ENCODE results near the gene SLIT3.

Gene SLIT3

DNA sequence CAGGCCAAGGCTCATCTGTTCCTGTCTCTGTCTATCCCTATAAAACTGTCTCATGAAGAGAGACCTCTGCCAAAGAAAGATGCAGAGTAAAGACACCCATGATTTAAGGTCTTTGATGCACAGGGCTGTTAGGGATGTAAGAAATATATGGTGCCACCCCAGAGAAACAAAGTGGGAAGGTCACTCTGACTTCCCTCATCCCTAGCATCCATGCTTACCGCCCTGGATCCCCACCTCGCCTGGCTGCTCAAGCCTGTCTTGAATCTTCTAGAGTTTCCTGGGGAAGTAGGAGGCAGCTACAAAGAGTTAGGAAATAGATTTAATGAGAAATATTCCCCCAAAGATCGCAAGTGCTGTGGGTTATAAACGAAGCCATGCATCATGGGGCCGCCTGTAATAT lies 349.2 kb downstream of the SLIT3 start:
- Histone ChIP-seq H3K9me3 (ENCODE audit: control insufficient read depth, low read length) (no peaks in the 10 kb centered on the region), H3K27ac (ENCODE audit: insufficient read depth, low read length, poor library complexity, severe bottlenecking) (no peak overlapping the region), H3K4me1 (ENCODE audit: control insufficient read depth, insufficient read depth, low read length, poor library complexity, severe bottlenecking) (no peaks in the 10 kb centered on the region), H3K27me3 (replicated peaks; ENCODE audit: control insufficient read depth, insufficient read depth, low read length, poor library complexity, severe bottlenecking) (no peaks in the 10 kb centered on the region), H3K4me3 (ENCODE audit: insufficient read depth, low read depth, low read length, poor library complexity, severe bottlenecking) (no peak overlapping the region), H3K36me3 (ENCODE audit: control insufficient read depth, insufficient read depth, low read length) (no peaks in the 10 kb centered on the region)
- no peak for DNase-seq

DNA sequence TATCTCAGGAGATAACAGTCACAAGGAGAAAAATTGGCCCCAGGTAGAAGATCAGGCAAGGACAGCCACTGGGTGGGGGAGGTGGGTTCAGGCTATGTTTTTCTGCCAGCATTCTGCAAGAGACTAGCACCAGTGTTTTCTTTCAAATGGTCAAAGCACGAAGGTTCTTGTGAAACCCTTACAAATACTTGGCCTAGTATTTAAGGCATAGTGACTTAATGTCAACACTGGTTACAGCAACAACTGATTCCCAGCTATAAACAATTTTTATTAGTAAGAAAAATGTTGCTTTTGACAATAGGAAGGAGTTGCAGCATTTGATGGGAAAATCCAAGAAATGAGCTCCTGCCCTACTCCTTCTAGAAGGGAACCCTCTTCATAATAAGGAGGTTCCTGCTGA lies 349.6 kb downstream of the SLIT3 start:
- no peak for DNase-seq
- no peaks in the 10 kb centered on the region for H3K27me3 ChIP-seq (replicated peaks; ENCODE audit: control insufficient read depth, insufficient read depth, low read length, poor library complexity, severe bottlenecking)
- H3K27ac ChIP-seq (ENCODE audit: insufficient read depth, low read length, poor library complexity, severe bottlenecking), result no peak overlapping the region
- H3K36me3 ChIP-seq (ENCODE audit: control insufficient read depth, insufficient read depth, low read length), result no peaks in the 10 kb centered on the region
- no peaks in the 10 kb centered on the region for H3K4me1 ChIP-seq (ENCODE audit: control insufficient read depth, insufficient read depth, low read length, poor library complexity, severe bottlenecking)
- H3K9me3 ChIP-seq (ENCODE audit: control insufficient read depth, low read length), result no peaks in the 10 kb centered on the region
- no peak overlapping the region for H3K4me3 ChIP-seq (ENCODE audit: insufficient read depth, low read depth, low read length, poor library complexity, severe bottlenecking)

DNA sequence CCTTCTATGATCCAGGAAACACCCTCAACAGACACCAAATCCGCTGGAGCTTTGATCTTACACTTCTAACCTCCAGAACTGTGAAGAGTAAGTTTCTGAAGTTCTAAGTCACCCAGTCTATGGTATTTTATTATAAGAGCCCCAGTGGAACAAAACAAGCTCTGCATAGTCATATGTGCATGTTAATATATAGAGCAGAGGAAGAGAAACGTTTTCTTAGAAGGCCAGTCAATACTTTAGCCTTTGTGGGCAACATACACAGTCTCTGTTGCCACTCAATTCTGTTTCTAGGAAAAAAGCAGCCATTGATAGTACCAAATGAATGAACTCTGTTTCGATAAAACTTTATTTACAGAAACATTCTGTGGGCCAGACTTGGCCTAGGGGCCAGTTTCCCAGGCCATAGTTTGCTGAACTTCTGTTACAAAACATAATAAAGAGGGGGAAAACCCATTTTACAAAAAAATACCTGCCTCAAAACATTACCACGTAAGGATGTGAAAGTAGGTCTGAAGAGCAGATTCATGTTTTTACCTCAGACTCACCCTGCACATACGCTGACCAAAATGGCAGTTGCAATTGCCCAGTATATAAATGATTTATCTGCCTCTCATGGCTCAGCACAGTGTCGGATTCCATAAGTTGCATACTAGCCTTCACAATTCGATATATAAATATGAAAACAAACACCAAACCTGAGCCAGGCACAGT lies 350.5 kb downstream of the SLIT3 start:
- H3K27me3 ChIP-seq (replicated peaks; ENCODE audit: control insufficient read depth, insufficient read depth, low read length, poor library complexity, severe bottlenecking), result no peaks in the 10 kb centered on the region
- no peak overlapping the region for H3K4me3 ChIP-seq (ENCODE audit: insufficient read depth, low read depth, low read length, poor library complexity, severe bottlenecking)
- H3K9me3 ChIP-seq (ENCODE audit: control insufficient read depth, low read length), result no peaks in the 10 kb centered on the region
- no peaks in the 10 kb centered on the region for H3K36me3 ChIP-seq (ENCODE audit: control insufficient read depth, insufficient read depth, low read length)
- no peak for DNase-seq
- no peaks in the 10 kb centered on the region for H3K4me1 ChIP-seq (ENCODE audit: control insufficient read depth, insufficient read depth, low read length, poor library complexity, severe bottlenecking)
- no peak overlapping the region for H3K27ac ChIP-seq (ENCODE audit: insufficient read depth, low read length, poor library complexity, severe bottlenecking)

DNA sequence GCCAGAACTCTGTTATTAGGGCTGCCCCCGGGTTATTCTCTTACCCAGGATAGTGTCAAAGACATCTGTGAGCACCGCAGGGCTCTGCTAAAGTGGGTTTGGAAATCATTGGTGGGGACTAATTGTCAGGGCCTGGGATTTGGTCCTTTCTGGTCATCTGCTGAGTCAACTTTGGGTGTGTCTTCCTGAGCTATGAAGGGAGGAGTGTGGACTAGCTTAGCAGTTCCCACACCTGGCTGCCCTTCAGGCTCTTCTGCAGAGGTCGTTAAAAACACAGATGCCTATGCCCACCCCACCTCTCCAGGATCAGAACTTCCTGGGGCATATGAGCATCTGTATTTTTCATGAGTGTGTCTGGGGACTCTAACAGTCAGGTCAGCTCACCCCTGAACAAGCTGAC lies 352.2 kb downstream of the SLIT3 start:
- H3K27me3 ChIP-seq (replicated peaks; ENCODE audit: control insufficient read depth, insufficient read depth, low read length, poor library complexity, severe bottlenecking), result no peaks in the 10 kb centered on the region
- H3K4me1 ChIP-seq (ENCODE audit: control insufficient read depth, insufficient read depth, low read length, poor library complexity, severe bottlenecking), result no peaks in the 10 kb centered on the region
- no peak for DNase-seq
- no peaks in the 10 kb centered on the region for H3K36me3 ChIP-seq (ENCODE audit: control insufficient read depth, insufficient read depth, low read length)
- H3K4me3 ChIP-seq (ENCODE audit: insufficient read depth, low read depth, low read length, poor library complexity, severe bottlenecking), result no peak overlapping the region
- no peak overlapping the region for H3K27ac ChIP-seq (ENCODE audit: insufficient read depth, low read length, poor library complexity, severe bottlenecking)
- no peaks in the 10 kb centered on the region for H3K9me3 ChIP-seq (ENCODE audit: control insufficient read depth, low read length)

DNA sequence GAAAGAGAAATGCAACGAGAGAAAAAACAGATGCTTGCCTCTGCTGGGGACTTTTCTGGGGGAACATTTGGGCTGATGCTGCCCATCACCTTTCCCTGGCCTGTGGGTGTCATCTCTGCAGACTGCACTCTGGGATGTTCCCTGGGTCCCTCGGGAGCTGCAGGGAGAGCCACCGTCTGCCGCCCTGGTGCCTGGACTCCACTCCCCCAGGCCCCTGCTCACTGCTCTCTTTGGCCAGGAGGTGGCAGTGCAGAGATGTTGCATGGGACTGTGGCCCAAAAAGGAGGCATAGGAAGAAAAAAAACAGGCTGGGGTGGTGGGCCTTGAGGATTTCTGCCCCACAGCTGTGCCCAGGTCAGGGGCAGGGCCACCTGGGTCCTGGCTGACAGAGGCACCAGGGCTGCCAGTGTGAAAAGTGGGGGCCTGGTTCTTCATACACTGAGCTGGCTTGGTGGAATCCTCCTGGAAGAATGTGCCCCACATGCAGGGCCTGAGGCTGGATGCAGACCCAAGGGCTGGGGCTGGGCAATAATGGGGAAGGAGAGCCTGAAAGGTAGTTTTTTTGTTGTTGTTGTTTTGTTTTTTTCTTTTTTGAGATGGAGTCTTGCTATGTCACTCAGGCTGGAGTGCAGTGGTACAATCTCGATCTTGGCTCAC lies 353.6 kb downstream of the SLIT3 start:
- Histone ChIP-seq H3K4me1 (ENCODE audit: control insufficient read depth, insufficient read depth, low read length, poor library complexity, severe bottlenecking) (no peaks in the 10 kb centered on the region), H3K9me3 (ENCODE audit: control insufficient read depth, low read length) (no peaks in the 10 kb centered on the region), H3K27ac (ENCODE audit: insufficient read depth, low read length, poor library complexity, severe bottlenecking) (no peak overlapping the region), H3K4me3 (ENCODE audit: insufficient read depth, low read depth, low read length, poor library complexity, severe bottlenecking) (no peak overlapping the region), H3K27me3 (replicated peaks; ENCODE audit: control insufficient read depth, insufficient read depth, low read length, poor library complexity, severe bottlenecking) (no peaks in the 10 kb centered on the region), H3K36me3 (ENCODE audit: control insufficient read depth, insufficient read depth, low read length) (no peaks in the 10 kb centered on the region)
- no peak for DNase-seq

DNA sequence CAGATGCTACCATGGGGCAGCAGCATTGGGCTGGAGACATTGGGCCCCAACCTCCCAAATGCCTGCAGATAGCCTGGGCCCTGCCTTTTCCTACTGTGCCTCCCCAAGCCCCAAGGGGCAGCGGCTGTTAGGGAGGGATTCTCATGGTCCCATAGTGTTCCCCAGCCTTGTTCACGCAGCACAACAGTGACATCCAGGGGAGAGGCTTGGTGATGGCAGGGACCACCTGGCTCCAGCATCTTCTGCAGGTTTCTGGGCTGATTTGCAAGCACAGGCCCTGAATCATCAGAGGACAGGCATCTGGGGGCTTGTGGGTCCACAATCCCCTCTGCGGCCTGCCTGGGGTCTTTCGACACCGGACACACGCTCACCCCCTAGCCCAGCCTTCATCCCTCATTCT lies 354.6 kb downstream of the SLIT3 start:
- no peaks in the 10 kb centered on the region for H3K27me3 ChIP-seq (replicated peaks; ENCODE audit: control insufficient read depth, insufficient read depth, low read length, poor library complexity, severe bottlenecking)
- H3K27ac ChIP-seq (ENCODE audit: insufficient read depth, low read length, poor library complexity, severe bottlenecking), result no peak overlapping the region
- H3K9me3 ChIP-seq (ENCODE audit: control insufficient read depth, low read length), result no peaks in the 10 kb centered on the region
- H3K36me3 ChIP-seq (ENCODE audit: control insufficient read depth, insufficient read depth, low read length), result no peaks in the 10 kb centered on the region
- H3K4me3 ChIP-seq (ENCODE audit: insufficient read depth, low read depth, low read length, poor library complexity, severe bottlenecking), result no peak overlapping the region
- no peak for DNase-seq
- no peaks in the 10 kb centered on the region for H3K4me1 ChIP-seq (ENCODE audit: control insufficient read depth, insufficient read depth, low read length, poor library complexity, severe bottlenecking)

DNA sequence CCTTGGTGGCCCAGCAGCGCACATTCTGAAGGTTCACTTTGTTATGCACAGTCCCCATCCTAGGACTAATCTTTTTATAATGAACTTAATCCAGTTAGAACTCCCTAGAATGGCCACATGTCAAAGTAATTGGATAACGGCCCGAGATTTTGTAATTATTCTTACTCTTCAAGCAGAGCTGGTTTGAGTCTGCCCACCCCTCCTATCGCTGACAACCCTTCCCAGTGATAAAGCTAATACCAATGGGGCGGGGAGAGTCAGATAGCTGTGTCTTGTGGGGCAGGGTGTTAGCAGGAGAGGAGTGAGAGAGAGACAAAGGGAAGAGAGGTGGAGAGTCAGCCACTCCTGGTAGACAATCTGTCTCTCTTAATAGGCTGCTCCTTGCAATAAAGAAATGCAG lies 356.9 kb downstream of the SLIT3 start:
- Histone ChIP-seq H3K4me1 (ENCODE audit: control insufficient read depth, insufficient read depth, low read length, poor library complexity, severe bottlenecking) (no peaks in the 10 kb centered on the region), H3K36me3 (ENCODE audit: control insufficient read depth, insufficient read depth, low read length) (no peaks in the 10 kb centered on the region), H3K9me3 (ENCODE audit: control insufficient read depth, low read length) (no peaks in the 10 kb centered on the region), H3K27ac (ENCODE audit: insufficient read depth, low read length, poor library complexity, severe bottlenecking) (no peak overlapping the region), H3K4me3 (ENCODE audit: insufficient read depth, low read depth, low read length, poor library complexity, severe bottlenecking) (no peak overlapping the region), H3K27me3 (replicated peaks; ENCODE audit: control insufficient read depth, insufficient read depth, low read length, poor library complexity, severe bottlenecking) (no peaks in the 10 kb centered on the region)
- no peak for DNase-seq

DNA sequence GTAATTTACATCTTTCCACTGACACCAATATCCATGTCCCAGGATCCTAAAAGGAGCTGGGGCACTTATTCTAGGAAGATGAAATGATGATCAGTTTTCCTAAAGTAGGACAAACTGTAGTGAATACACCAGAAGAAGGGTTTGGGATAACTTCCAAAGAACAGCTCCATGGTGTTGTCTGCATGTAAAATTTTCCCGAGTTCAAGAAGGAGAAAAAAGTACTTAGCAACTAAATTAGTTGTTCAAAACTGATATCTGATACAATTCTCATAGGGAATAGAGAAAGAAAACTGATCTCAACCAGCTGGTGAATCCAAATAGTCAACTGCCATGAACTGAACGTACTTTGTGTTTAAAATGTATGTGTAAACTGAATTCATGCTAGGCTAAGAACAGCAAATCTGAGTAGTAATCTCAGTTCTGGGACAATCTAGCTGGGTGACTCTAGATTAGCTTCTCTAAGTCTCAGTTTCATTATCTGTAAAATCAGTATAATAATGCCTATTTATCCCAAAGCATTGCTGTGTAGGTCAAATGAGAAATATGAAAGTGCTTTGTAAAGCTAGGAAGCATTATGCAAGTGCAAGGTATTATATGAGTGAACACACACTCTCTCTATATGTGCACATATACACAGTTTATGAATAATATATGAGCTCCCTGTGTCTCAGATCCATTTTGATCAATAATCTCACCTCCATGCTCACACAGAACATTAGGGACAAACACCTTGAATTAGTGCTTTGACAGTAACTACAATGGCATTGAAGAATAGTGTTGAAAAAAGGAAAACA lies 357.7 kb downstream of the SLIT3 start:
- Histone ChIP-seq H3K36me3 (ENCODE audit: control insufficient read depth, insufficient read depth, low read length) (no peaks in the 10 kb centered on the region), H3K4me1 (ENCODE audit: control insufficient read depth, insufficient read depth, low read length, poor library complexity, severe bottlenecking) (no peaks in the 10 kb centered on the region), H3K4me3 (ENCODE audit: insufficient read depth, low read depth, low read length, poor library complexity, severe bottlenecking) (no peak overlapping the region), H3K9me3 (ENCODE audit: control insufficient read depth, low read length) (no peaks in the 10 kb centered on the region), H3K27me3 (replicated peaks; ENCODE audit: control insufficient read depth, insufficient read depth, low read length, poor library complexity, severe bottlenecking) (no peaks in the 10 kb centered on the region), H3K27ac (ENCODE audit: insufficient read depth, low read length, poor library complexity, severe bottlenecking) (no peak overlapping the region)
- DNase-seq, result no peak

DNA sequence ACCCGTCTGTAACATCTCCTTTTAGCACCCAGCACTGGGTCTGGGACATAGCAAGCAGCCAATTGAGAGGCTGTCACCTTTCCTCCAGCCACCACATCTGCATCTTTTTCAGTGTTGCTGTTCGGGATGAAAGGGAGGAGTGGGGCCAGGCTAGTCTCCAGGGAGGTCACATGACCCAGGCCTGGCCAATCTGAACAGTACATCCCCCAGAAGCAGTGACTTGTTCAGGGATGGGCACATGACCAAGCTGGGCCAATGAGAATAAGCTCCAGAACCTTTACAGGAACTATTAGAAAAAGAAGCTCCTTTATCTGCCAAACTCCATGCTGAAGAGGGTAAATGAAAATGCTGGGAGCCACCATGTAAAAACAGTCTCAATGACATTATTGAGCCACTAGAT lies 359.0 kb downstream of the SLIT3 start:
- Histone ChIP-seq H3K27ac (ENCODE audit: insufficient read depth, low read length, poor library complexity, severe bottlenecking) (no peak overlapping the region), H3K4me3 (ENCODE audit: insufficient read depth, low read depth, low read length, poor library complexity, severe bottlenecking) (no peak overlapping the region), H3K27me3 (replicated peaks; ENCODE audit: control insufficient read depth, insufficient read depth, low read length, poor library complexity, severe bottlenecking) (no peaks in the 10 kb centered on the region), H3K36me3 (ENCODE audit: control insufficient read depth, insufficient read depth, low read length) (no peaks in the 10 kb centered on the region), H3K4me1 (ENCODE audit: control insufficient read depth, insufficient read depth, low read length, poor library complexity, severe bottlenecking) (no peaks in the 10 kb centered on the region), H3K9me3 (ENCODE audit: control insufficient read depth, low read length) (no peaks in the 10 kb centered on the region)
- DNase-seq, result no peak

DNA sequence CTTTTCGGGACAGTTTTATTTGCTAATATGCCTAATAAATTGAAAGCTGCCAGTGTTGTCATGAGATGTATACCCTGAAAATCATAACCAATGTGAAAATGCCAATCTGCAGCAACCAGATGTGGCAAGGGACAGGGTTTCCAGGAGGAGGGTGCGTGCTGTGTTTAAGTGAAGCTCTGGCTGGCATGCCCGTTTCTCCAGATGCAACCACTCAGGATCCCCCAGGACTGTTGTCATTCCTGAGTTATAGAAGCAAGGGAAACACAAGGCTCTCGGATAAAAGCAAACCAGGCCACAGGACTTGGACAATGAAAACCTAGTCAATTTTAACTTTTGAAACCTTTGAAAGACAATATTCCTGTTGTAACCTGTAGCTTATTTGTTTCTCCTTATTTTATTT lies 360.2 kb downstream of the SLIT3 start:
- Histone ChIP-seq H3K27me3 (replicated peaks; ENCODE audit: control insufficient read depth, insufficient read depth, low read length, poor library complexity, severe bottlenecking) (no peaks in the 10 kb centered on the region), H3K27ac (ENCODE audit: insufficient read depth, low read length, poor library complexity, severe bottlenecking) (no peak overlapping the region), H3K4me3 (ENCODE audit: insufficient read depth, low read depth, low read length, poor library complexity, severe bottlenecking) (no peak overlapping the region), H3K9me3 (ENCODE audit: control insufficient read depth, low read length) (no peaks in the 10 kb centered on the region), H3K4me1 (ENCODE audit: control insufficient read depth, insufficient read depth, low read length, poor library complexity, severe bottlenecking) (no peaks in the 10 kb centered on the region), H3K36me3 (ENCODE audit: control insufficient read depth, insufficient read depth, low read length) (no peaks in the 10 kb centered on the region)
- no peak for DNase-seq
